CMK (cell line): ENCODE results near the gene ACER2.

Experiments used
- DNase-seq: peaks from one replicate; pipeline ENCODE4 v3.0.0-alpha.2; 2010; ENCODE audit warnings: low read depth

The ACER2 gene

DNA sequence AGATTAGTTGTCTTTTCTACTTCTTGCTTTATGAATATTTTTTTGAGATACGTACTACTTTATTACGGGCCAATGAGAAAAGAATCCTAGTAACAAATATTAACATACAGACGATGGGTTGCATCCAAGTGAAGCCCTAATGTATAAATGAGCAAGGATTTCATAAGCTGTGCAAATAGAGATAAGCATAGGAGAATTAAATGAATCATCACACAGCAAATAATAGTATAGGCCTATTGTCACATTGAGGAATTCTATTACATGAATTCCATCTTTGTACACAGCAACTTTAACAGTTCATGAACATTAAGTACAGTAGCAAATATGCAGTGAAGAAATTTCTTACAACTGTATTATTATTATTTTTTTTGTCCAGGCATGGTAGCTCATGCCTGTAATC is 78.0 kb downstream of the ACER2 start:
- no peak for DNase-seq

DNA sequence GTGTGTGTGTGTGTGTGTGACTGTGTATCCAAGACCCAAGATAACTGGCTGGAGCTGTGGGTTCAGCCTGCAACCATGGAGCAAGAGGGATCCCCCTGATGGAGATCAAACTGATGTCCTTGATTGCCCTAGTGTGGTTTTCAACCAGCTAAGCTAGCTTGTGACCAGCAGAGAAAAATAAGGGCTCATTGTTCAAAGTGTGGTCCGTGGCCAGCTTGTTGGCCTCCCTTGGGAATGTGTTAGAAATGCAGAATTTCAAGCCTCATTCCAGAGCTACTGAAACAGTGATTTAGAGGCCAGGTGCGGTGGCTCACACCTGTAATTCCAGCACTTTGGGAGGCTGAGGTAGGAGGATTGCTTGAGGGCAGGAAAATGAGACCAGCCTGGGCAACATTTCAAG is 79.9 kb downstream of the ACER2 start:
- DNase-seq, result no peak

DNA sequence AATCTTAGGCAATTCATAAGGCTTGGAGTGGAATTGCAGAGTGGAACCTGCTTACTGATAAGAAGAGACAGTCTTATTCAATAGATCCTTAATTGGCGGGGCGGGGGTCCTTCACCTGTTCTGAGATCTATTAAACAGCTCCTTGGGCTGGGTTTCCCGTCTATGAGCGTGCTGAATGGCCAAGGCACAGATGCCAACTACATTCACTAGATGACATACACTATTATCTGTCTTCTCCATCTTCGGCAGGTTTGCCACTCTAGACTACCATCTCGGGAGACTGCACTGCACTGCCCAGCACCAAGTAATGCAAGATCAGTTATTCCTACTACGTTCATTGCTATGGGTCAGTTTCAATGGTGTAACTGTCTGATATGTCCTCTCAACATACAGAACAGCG is 81.5 kb downstream of the ACER2 start:
- no peak for DNase-seq

DNA sequence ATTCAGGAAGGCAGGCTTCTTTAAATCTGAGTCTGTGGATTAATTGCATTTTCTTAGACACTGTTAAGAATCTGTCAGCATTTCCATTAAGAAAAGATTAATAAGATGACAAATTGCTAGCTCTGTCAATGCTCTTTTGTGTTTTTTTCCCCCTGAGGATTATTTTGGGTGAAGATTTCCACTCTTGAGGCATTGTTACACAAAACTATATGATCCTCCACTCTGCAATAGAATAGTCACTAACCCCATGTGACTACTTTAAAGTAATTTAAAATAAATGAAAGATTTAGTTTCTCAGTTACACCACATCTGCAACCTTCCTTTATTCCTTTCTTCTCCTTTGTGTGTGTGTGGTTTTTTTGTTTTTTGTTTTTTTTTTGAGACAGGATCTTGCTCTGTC is 82.0 kb downstream of the ACER2 start:
- DNase-seq, result no peak

DNA sequence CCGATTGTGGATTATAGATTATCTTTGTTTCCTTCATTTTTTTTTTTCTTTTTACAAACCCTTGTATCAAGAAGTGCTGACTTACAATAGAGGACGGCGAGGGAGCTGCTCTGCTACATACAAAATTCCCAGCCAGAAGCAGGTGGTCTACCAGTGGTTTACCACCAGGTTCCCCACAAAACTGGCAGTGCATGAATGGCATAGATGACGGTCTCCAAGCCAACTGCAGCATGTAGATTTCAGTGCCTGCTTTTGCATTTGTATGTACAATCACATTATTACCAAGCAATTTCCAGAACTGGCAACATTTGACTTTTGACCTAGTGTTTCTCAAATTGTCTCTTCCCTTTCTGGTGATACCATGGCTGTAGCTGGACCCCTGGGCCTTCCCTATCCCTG is 84.0 kb downstream of the ACER2 start:
- DNase-seq, result no peak

DNA sequence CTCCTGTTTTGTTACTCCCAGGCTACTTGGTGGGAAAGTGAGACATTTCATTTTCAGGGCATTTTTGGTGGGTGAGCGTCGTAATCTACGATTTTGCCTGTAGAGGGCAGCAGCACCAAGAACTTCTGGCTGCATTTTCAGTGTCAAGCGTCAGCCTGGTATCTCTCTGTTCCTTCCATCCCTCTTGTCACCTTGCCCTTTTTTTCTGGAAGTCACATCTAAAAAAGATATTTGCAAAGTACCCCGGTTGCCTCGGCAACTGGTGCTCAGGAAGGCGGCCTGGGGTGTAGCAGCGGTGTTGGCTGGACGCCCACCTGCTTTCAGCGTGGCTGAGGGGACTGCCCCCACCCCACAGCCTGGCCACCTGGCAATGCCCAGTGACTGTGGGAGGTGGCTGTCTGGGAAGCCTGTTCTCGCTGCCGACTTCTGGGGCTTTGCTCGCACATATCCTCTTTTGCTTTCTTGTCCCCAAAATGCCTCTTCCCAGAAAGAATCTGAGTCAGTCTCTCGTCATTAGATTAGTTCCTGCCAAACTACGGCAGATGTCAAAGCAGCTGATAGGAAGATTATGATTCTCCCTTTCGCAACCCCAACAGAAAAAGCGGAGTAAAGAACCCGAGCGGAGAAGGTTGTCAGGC is 84.5 kb downstream of the ACER2 start:
- no peak for DNase-seq

DNA sequence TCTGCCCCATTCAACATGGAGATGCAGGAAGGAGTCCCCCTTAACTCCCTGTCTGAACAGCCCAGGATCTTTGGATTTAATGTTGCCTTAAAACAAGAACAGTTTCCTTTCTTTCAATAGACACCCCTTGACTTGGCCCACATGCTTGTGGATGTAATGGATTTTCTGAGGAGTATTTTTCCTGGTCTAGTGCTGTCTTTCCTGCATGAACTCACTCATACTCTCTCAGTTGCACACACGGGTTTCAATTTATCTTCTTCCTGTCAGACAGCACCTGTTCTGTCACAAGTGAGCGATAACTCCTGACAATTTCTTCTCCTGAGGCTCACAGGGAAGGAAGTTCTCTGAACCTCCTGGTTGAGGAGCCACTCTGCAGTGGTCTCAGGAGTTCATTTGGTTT is 85.1 kb downstream of the ACER2 start:
- no peak for DNase-seq

DNA sequence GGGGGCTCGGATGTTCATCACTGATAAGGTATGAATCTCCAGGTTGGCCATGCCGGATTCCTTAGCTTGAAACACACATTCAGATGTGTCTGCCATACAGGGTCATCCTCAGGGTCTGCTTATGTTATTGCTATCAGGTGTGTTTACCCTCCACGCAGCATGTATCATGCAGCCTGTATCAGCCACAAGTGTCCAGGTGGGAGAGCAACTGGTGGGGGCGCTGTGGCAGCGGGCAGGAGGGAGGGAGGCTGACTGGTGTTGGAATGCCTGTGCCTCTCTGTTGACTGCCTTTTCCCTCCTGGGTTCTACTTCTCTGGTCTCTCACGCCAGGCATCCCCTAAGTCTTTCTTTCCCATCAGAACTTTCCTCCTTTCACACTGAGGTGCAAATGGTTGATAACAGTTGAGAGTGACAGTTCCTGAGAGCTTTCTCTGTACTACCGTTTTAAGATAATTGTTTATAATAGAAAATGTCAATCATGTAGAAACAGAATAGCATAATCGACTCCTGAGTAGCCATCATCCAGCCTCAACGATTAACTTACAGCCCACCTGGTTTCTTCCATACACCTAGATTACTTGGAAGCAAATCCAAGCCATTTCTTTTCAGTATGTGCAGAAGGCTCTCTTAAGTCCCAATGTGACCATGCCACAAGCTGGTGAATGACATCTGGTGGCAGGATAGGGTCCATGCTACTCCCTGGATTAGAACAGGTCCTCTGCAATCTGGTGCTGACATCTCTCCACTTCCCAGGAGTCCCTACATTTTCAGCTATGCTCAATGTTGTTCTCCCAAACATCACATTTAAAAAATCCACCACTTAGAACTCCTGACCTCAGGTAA is 86.6 kb downstream of the ACER2 start:
- DNase-seq, result no peak

DNA sequence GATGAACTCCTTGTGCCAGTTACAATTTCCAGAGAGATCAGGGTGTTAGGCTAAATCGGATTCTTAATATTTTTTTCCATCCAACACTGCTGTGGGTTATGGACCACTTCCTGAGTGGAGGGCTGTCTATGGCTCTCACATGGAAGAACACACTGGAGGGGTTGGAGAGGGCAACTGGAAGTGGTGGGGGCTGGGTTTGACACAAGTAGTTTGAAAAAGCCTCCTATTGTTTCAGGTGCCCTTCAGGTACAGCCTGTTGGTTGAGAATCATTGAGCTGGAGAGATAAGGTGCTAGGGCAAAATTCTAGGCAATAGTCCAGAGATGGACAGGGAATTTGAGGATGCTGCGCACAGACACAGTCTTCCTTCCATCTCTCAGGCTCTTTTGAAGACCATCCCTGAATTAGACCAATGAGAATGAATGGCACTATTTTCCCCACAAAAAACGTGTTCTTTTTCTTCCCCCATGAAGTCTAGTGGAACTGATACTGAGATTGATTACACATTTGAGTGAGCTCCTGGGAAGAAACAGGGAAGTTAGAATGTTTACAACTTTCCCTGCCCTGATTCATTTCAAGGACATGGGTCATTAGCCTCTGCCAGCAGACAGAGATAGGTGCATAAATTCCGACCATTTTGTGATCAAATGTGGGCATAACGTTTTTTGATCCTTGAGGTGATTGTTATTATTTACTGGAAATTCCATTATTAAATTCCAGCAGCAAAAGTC is 87.7 kb downstream of the ACER2 start:
- DNase-seq, result no peak

DNA sequence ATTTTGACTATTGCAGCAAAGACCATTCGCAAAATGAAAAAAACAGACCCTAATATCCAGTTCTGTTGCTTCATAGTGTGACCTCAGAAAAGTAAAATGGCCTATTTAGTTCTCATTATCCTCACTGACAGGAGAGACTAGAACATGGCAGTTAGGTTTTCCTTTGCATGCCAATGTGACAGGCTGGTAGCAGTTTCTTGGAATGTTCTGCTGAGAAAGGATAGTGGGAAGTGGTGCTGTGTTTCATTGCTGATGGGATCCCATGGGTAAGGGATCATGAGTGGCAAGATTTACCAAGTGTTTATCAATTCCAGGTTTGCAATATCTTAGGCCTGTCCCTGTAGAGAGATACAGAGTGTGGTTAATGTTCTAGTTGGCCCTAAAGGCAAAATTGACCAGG is 88.5 kb downstream of the ACER2 start:
- DNase-seq, result no peak

DNA sequence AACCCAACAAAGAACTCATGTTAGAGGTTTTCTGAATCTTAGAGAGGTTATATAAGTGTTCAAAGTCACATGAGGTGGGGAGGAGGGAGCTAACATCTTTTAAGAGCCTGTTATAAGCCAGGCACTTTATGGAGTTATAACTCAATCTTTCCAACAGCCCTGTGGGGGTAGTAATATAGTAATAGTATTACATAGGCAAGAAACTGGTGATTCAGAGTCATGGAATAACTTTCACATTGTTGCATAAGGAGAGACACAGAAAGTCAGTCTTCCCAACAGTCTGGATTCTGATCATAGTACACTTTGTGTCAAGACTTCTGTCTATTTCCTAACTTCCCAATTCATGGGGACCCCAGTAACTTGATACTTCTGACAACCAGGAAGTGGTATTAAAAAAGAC is 89.2 kb downstream of the ACER2 start:
- no peak for DNase-seq
